HEK293 (cell line): ENCODE data around the gene PRUNE1.
A peak's percentile ranks its signal among the peaks of the same experiment; 100 is the strongest.

Source experiments
- CTCF ChIP-seq: fragments of 450-650 bp; formaldehyde crosslinking; IDR thresholded peaks from 2 replicates; pipeline ENCODE4 v1.5.1; 2016; ENCODE audit warnings: missing biosample characterization, missing genetic modification characterization
- GLIS2 ChIP-seq: fragments of 450-650 bp; formaldehyde crosslinking; IDR thresholded peaks from 2 replicates; pipeline ENCODE4 v1.5.1; 2016; ENCODE audit warnings: missing biosample characterization, missing genetic modification characterization
- IKZF3 ChIP-seq: fragments of 450-650 bp; IDR thresholded peaks from 2 replicates; pipeline ENCODE4 v1.5.0; 2018; ENCODE audit warnings: missing biosample characterization, mild to moderate bottlenecking, missing genetic modification characterization, moderate library complexity
- KLF1 ChIP-seq: fragments of 450-650 bp; formaldehyde crosslinking; IDR thresholded peaks from 2 replicates; pipeline ENCODE4 v1.5.1; 2016; ENCODE audit warnings: missing biosample characterization, missing genetic modification characterization
- PRDM4 ChIP-seq: fragments of 450-650 bp; formaldehyde crosslinking; IDR thresholded peaks from 2 replicates; pipeline ENCODE4 v1.5.1; 2017; ENCODE audit warnings: missing biosample characterization, missing genetic modification characterization
- SP2 ChIP-seq: fragments of 450-650 bp; formaldehyde crosslinking; IDR thresholded peaks from 2 replicates; pipeline ENCODE4 v1.5.1; 2016; ENCODE audit warnings: missing biosample characterization, missing genetic modification characterization
- SP7 ChIP-seq: fragments of 450-650 bp; formaldehyde crosslinking; IDR thresholded peaks from 2 replicates; pipeline ENCODE4 v1.5.1; 2016; ENCODE audit warnings: missing biosample characterization, missing genetic modification characterization
- YY2 ChIP-seq: fragments of 450-650 bp; formaldehyde crosslinking; IDR thresholded peaks from 2 replicates; pipeline ENCODE4 v1.5.1; 2016; ENCODE audit warnings: missing biosample characterization, missing genetic modification characterization
- ZBTB10 ChIP-seq: fragments of 450-650 bp; formaldehyde crosslinking; IDR thresholded peaks from 2 replicates; pipeline ENCODE4 v1.5.1; 2016; ENCODE audit warnings: missing biosample characterization, missing genetic modification characterization
- ZBTB17 ChIP-seq: fragments of 450-650 bp; formaldehyde crosslinking; IDR thresholded peaks from 2 replicates; pipeline ENCODE4 v1.5.1; 2016; ENCODE audit warnings: missing biosample characterization, missing genetic modification characterization
- ZFP3 ChIP-seq: fragments of 450-650 bp; formaldehyde crosslinking; IDR thresholded peaks from 2 replicates; pipeline ENCODE4 v1.5.1; 2016; ENCODE audit warnings: low read depth, missing biosample characterization, missing genetic modification characterization
- ZFP69B ChIP-seq: fragments of 450-650 bp; formaldehyde crosslinking; IDR thresholded peaks from 2 replicates; pipeline ENCODE4 v1.5.1; 2016; ENCODE audit warnings: missing biosample characterization, missing genetic modification characterization
- ZNF114 ChIP-seq: fragments of 450-650 bp; formaldehyde crosslinking; IDR thresholded peaks from 2 replicates; pipeline ENCODE4 v1.5.0; 2017; ENCODE audit warnings: missing biosample characterization, missing genetic modification characterization
- ZNF140 ChIP-seq: fragments of 450-650 bp; formaldehyde crosslinking; IDR thresholded peaks from 2 replicates; pipeline ENCODE4 v1.5.1; 2016; ENCODE audit warnings: missing biosample characterization, missing genetic modification characterization
- ZNF148 ChIP-seq: fragments of 450-650 bp; formaldehyde crosslinking; IDR thresholded peaks from 2 replicates; pipeline ENCODE4 v1.5.0; 2017; ENCODE audit warnings: missing biosample characterization, missing genetic modification characterization, borderline replicate concordance
- ZNF16 ChIP-seq: fragments of 450-650 bp; formaldehyde crosslinking; IDR thresholded peaks from 2 replicates; pipeline ENCODE4 v1.5.1; 2016; ENCODE audit warnings: low read depth, missing biosample characterization, missing genetic modification characterization
- ZNF184 ChIP-seq: fragments of 450-650 bp; IDR thresholded peaks from 2 replicates; pipeline ENCODE4 v1.5.1; 2018; ENCODE audit warnings: missing biosample characterization, mild to moderate bottlenecking, missing genetic modification characterization
- ZNF211 ChIP-seq: fragments of 450-650 bp; formaldehyde crosslinking; IDR thresholded peaks from 2 replicates; pipeline ENCODE4 v1.5.1; 2016; ENCODE audit warnings: low read depth, missing biosample characterization, missing genetic modification characterization
- ZNF362 ChIP-seq: fragments of 450-650 bp; formaldehyde crosslinking; IDR thresholded peaks from 2 replicates; pipeline ENCODE4 v1.5.1; 2016; ENCODE audit warnings: missing biosample characterization, missing genetic modification characterization
- ZNF416 ChIP-seq: fragments of 450-650 bp; formaldehyde crosslinking; IDR thresholded peaks from 2 replicates; pipeline ENCODE4 v1.5.1; 2016; ENCODE audit warnings: missing biosample characterization, missing genetic modification characterization
- ZNF449 ChIP-seq: fragments of 450-650 bp; formaldehyde crosslinking; IDR thresholded peaks from 2 replicates; pipeline ENCODE4 v1.5.1; 2017; ENCODE audit warnings: missing biosample characterization, mild to moderate bottlenecking, missing genetic modification characterization, moderate library complexity
- ZNF521 ChIP-seq: fragments of 450-650 bp; formaldehyde crosslinking; IDR thresholded peaks from 2 replicates; pipeline ENCODE4 v1.5.1; 2017; ENCODE audit warnings: missing biosample characterization, mild to moderate bottlenecking, missing genetic modification characterization
- ZNF548 ChIP-seq: fragments of 450-650 bp; formaldehyde crosslinking; IDR thresholded peaks from 2 replicates; pipeline ENCODE4 v1.5.1; 2016; ENCODE audit warnings: missing biosample characterization, missing genetic modification characterization
- ZNF561 ChIP-seq: fragments of 450-650 bp; IDR thresholded peaks from 2 replicates; pipeline ENCODE4 v1.5.1; 2018; ENCODE audit warnings: missing biosample characterization, missing genetic modification characterization, borderline replicate concordance
- ZNF654 ChIP-seq: fragments of 450-650 bp; formaldehyde crosslinking; IDR thresholded peaks from 2 replicates; pipeline ENCODE4 v1.5.1; 2016; ENCODE audit warnings: low read depth, missing biosample characterization, missing genetic modification characterization
- ZNF664 ChIP-seq: fragments of 450-650 bp; formaldehyde crosslinking; IDR thresholded peaks from 2 replicates; pipeline ENCODE4 v1.5.1; 2016; ENCODE audit warnings: missing biosample characterization, missing genetic modification characterization

PRUNE1 gene

GRCh38 chr1:151008244-151009205 is at the start of gene PRUNE1 (continued):
- no peak for TF ChIP-seq KLF1
- peak; percentile 85; the same call in 1 of the 2 replicates for TF ChIP-seq ZNF561 (tag by site-specific recombination)
- TF ChIP-seq ZNF148 (tag by site-specific recombination): no peak
- TF ChIP-seq PRDM4: peak; percentile 41; the same call in 1 of the 2 replicates
- no peak for TF ChIP-seq ZNF664
- no peak for TF ChIP-seq ZFP69B (tag by site-specific recombination)
- no peak for TF ChIP-seq ZNF449 (tag by site-specific recombination)
- TF ChIP-seq ZNF114 (tag by site-specific recombination): no peak
- no peak for TF ChIP-seq ZNF140 (tag by site-specific recombination)
- no peak for TF ChIP-seq ZNF521 (tag by site-specific recombination)
- TF ChIP-seq SP2: peak; percentile 97
- TF ChIP-seq ZNF184 (tag by site-specific recombination): peak; percentile 64; the same call in 1 of the 2 replicates
- TF ChIP-seq ZNF548 (tag by site-specific recombination): no peak
- TF ChIP-seq IKZF3 (tag by site-specific recombination): peak; percentile 76
- peak; percentile 63; the same call in 1 of the 2 replicates for TF ChIP-seq YY2 (tag by site-specific recombination)
- TF ChIP-seq ZFP3 (tag by site-specific recombination): no peak
- peak; percentile 78 for TF ChIP-seq GLIS2 (tag by site-specific recombination)
- no peak; the same call in 1 of the 2 replicates for TF ChIP-seq CTCF
- 0 out of 2 replicates have a peak, but pooled peaks have one; percentile 9 for TF ChIP-seq ZNF16 (tag by site-specific recombination)
- TF ChIP-seq ZBTB10 (tag by site-specific recombination): peak; percentile 81
- no peak for TF ChIP-seq ZNF416
- no peak for TF ChIP-seq ZNF362 (tag by site-specific recombination)
- no peak for TF ChIP-seq ZNF654 (tag by site-specific recombination)
- peak; percentile 78 for TF ChIP-seq ZBTB17 (tag by site-specific recombination)
- peak; percentile 77 for TF ChIP-seq SP7 (tag by site-specific recombination)
- no peak for TF ChIP-seq ZNF211
